Erythroblast (primary cell): Measurements from ENCODE around the gene CTNS.
"Not testable (repeated sequence)": the region's sequence is repeated elsewhere in the genome, so short reads cannot be mapped to it uniquely, and the experiment has no call there.

Experiments
- GATA1 ChIP-seq: IDR thresholded peaks from 2 replicates; pipeline ENCODE4 v1.6.1; 2011; ENCODE audit warnings: low read depth, mild to moderate bottlenecking, control low read depth, low read length, moderate library complexity
- POLR2A ChIP-seq: IDR thresholded peaks from 2 replicates; pipeline ENCODE4 v1.6.1; 2011; ENCODE audit warnings: mild to moderate bottlenecking, low read length

GRCh38 chr17:3702041-3702539 is 65.5 kb downstream of the CTNS start:
- not testable (repeated sequence) for TF ChIP-seq POLR2A, GATA1
